ENCODE results near the gene PHETA1.

GRCh38 chr12:111414711-111415252 lies 45.9 kb upstream of the PHETA1 start:
- TF ChIP-seq CTCF (conservative IDR thresholded peaks at IDR 0.05 in 1 of 2, IDR thresholded peaks at IDR 0.05 in 1 of 2; ENCODE audit: extremely low read depth in 1 of 2, insufficient read depth in 1 of 2, low read depth in 1 of 2, low read length in 2 of 2) (no peak), EZH2 (IDR thresholded peaks at IDR 0.05; ENCODE audit: borderline replicate concordance, low read length) (no peak)
